CD14-positive monocyte (primary cell): ENCODE measurements around the gene OR6Y1. TPM values are rescaled to one million over a fixed set of nuclear protein-coding genes. Genes with fewer than 3 reads are reported as not detected.

ENCODE experiments used
- DNase-seq, 3 donors: peaks; one replicate each; pipeline ENCODE4 v3.0.0-alpha.2; 2011 to 2022
- H2AFZ ChIP-seq: 2 replicates; pipeline ENCODE4 v1.6.0; 2012; ENCODE audit warnings: mild to moderate bottlenecking, low read depth, low read length, inconsistent platforms; ENCODE audit not compliant: insufficient read depth, poor library complexity, severe bottlenecking
- H3K27ac ChIP-seq, 2 donors: 1 replicate in 1 of 2; 2 replicates in 1 of 2; pipeline ENCODE4 v1.5.1; 2012 to 2013; ENCODE audit warnings: low read length in 2 of 2, control low read depth in 1 of 2, inconsistent platforms in 1 of 2, low read depth in 1 of 2, mild to moderate bottlenecking in 1 of 2
- H3K27me3 ChIP-seq, 2 donors: one replicate each; pipeline versions ENCODE4 v1.6.0 to v1.6.1; 2011 to 2013; ENCODE audit warnings: low read length in 2 of 2; ENCODE audit not compliant: control insufficient read depth in 2 of 2, insufficient read depth in 2 of 2
- H3K36me3 ChIP-seq, 2 donors: replicated peaks in 1 of 2; 1 replicate in 1 of 2; 2 replicates in 1 of 2; pipeline versions ENCODE4 v1.5.1 to v1.6.1; 2012 to 2013; ENCODE audit warnings: low read length in 2 of 2, control low read depth in 1 of 2, inconsistent platforms in 1 of 2, mild to moderate bottlenecking in 1 of 2; ENCODE audit not compliant: insufficient read depth in 2 of 2, control insufficient read depth in 1 of 2
- H3K4me1 ChIP-seq, 2 donors: 1 replicate in 1 of 2; 2 replicates in 1 of 2; pipeline versions ENCODE4 v1.5.1 to v1.6.1; 2012 to 2013; ENCODE audit warnings: low read length in 2 of 2, control low read depth in 1 of 2, inconsistent platforms in 1 of 2, mild to moderate bottlenecking in 1 of 2, moderate library complexity in 1 of 2; ENCODE audit not compliant: insufficient read depth in 2 of 2, control insufficient read depth in 1 of 2
- H3K4me2 ChIP-seq: replicated peaks from 2 replicates; pipeline ENCODE3; 2012; ENCODE audit warnings: low read length, moderate library complexity, mild to moderate bottlenecking; ENCODE audit not compliant: poor library complexity, severe bottlenecking; ENCODE audit errors: extremely low read depth
- H3K4me3 ChIP-seq, 3 experiments: fragments of 200-600 bp in 1 of 3; sonication (generic) in 1 of 3; replicated peaks in 1 of 3; 1 replicate in 2 of 3; 2 replicates in 1 of 3; pipeline ENCODE4 v1.5.1; 2011 to 2013; ENCODE audit warnings: low read length in 3 of 3, mild to moderate bottlenecking in 3 of 3, control low read depth in 2 of 3, low read depth in 2 of 3, inconsistent platforms in 1 of 3, moderate library complexity in 1 of 3
- H3K79me2 ChIP-seq: 2 replicates; pipeline ENCODE4 v1.6.0; 2012; ENCODE audit warnings: mild to moderate bottlenecking, control low read depth, inconsistent platforms, low read length, moderate library complexity; ENCODE audit not compliant: insufficient read depth
- H3K9ac ChIP-seq: 2 replicates; pipeline ENCODE4 v1.6.0; 2017; ENCODE audit warnings: low read length, mild to moderate bottlenecking; ENCODE audit not compliant: insufficient read depth, poor library complexity, severe bottlenecking
- H3K9me3 ChIP-seq, 2 donors: replicated peaks in 1 of 2; 1 replicate in 1 of 2; 2 replicates in 1 of 2; pipeline versions ENCODE4 v1.5.1 to v1.6.1; 2012 to 2013; ENCODE audit warnings: low read length in 2 of 2, control low read depth in 1 of 2; ENCODE audit not compliant: control insufficient read depth in 1 of 2, insufficient read depth in 1 of 2
- H4K20me1 ChIP-seq: 2 replicates; pipeline ENCODE4 v1.6.0; 2012; ENCODE audit warnings: mild to moderate bottlenecking, low read length, control low read depth, moderate library complexity; ENCODE audit not compliant: insufficient read depth
- H3K27ac Mint-ChIP-seq, 7 donors: one replicate each; pipeline ENCODE4 v1.8.0; 2020; ENCODE audit warnings: mild to moderate bottlenecking in 7 of 7, mixed read lengths in 7 of 7, moderate library complexity in 6 of 7, inconsistent platforms in 2 of 7
- H3K27me3 Mint-ChIP-seq, 3 donors: one replicate each; pipeline ENCODE4 v1.8.0; 2021 to 2022; ENCODE audit warnings: low read depth in 3 of 3, mild to moderate bottlenecking in 3 of 3, mixed read lengths in 3 of 3, moderate library complexity in 3 of 3, inconsistent platforms in 1 of 3
- H3K36me3 Mint-ChIP-seq, 2 donors: one replicate each; pipeline ENCODE4 v1.8.0; 2020; ENCODE audit warnings: mixed read lengths in 2 of 2, inconsistent platforms in 1 of 2, mild to moderate bottlenecking in 1 of 2
- H3K4me1 Mint-ChIP-seq: one replicate; pipeline ENCODE4 v1.8.0; 2020; ENCODE audit warnings: mild to moderate bottlenecking, mixed read lengths
- H3K4me3 Mint-ChIP-seq, 2 donors: one replicate each; pipeline ENCODE4 v1.8.0; 2020; ENCODE audit warnings: mild to moderate bottlenecking in 2 of 2, mixed read lengths in 2 of 2, moderate library complexity in 1 of 2
- H3K9me3 Mint-ChIP-seq, 7 donors: one replicate each; pipeline ENCODE4 v1.8.0; 2020 to 2022; ENCODE audit warnings: mixed read lengths in 7 of 7, mild to moderate bottlenecking in 6 of 7, moderate library complexity in 6 of 7, inconsistent platforms in 2 of 7
- WGBS: methylation state at CpG from one replicate; pipeline ENCODE4 v1.1.5; 2013; ENCODE audit warnings: missing lambda C conversion rate; ENCODE audit not compliant: insufficient coverage; 5-methylcytosine and 5-hydroxymethylcytosine counted together
- intact Hi-C, 2 donors: fragments of 100-400 bp; cut with micrococcal nuclease; formaldehyde crosslinking; loops; one replicate each; pipeline versions ENCODE4 v1.15.0 to v1.15.1; 2023
- polyA plus RNA-seq, 3 donors: library from polyadenylated mRNA; depleted of rRNA in 1 of 3; unstranded in 2 of 3; stranded (reverse) in 1 of 3; fragments of 300-500 nt in 2 of 3; fragments of >200 nt in 1 of 3; fragmentation: Illumina TruSeq in 2 of 3; gene quantifications; 1 replicate in 2 of 3; 2 replicates in 1 of 3; pipeline ENCODE4 v1.2.3, GENCODE V29; 2012 to 2021
- TF ChIP-seq, protein P1 (sequence below): fragments of 200-600 bp; IDR thresholded peaks from one replicate; pipeline ENCODE4 v1.8.0; 2022; ENCODE audit warnings: antibody characterized with exemption, mild to moderate bottlenecking

The OR6Y1 gene
- polyA plus RNA-seq, 3 donors, result not detected

GRCh38 chr1:158559696-158560095 is 5.5 kb upstream of the OR6Y1 start:
- H3K27ac Mint-ChIP-seq, result no peak overlapping the region
- Histone ChIP-seq H3K4me2 (no peak overlapping the region), H3K9ac (no peak overlapping the region), H3K4me1 (peaks cover 9 to 11% of the 10 kb centered on the region in 2 donors), H3K79me2 (no peaks in the 10 kb centered on the region), H4K20me1 (no peaks in the 10 kb centered on the region), H3K4me3 (no peak overlapping the region), H3K36me3 (no peaks in the 10 kb centered on the region), H3K27ac (no peak overlapping the region), H3K9me3 (peaks cover 0 to 7% of the 10 kb centered on the region in 2 donors), H2AFZ (no peak overlapping the region), H3K27me3 (no peaks in the 10 kb centered on the region)
- peaks cover 0 to 2% (median 0%) of the 10 kb centered on the region in 3 donors for H3K27me3 Mint-ChIP-seq
- no peak for DNase-seq
- no CpG with 5 or more reads among the region's 1 CpG for WGBS
- TF ChIP-seq, protein P1, sequence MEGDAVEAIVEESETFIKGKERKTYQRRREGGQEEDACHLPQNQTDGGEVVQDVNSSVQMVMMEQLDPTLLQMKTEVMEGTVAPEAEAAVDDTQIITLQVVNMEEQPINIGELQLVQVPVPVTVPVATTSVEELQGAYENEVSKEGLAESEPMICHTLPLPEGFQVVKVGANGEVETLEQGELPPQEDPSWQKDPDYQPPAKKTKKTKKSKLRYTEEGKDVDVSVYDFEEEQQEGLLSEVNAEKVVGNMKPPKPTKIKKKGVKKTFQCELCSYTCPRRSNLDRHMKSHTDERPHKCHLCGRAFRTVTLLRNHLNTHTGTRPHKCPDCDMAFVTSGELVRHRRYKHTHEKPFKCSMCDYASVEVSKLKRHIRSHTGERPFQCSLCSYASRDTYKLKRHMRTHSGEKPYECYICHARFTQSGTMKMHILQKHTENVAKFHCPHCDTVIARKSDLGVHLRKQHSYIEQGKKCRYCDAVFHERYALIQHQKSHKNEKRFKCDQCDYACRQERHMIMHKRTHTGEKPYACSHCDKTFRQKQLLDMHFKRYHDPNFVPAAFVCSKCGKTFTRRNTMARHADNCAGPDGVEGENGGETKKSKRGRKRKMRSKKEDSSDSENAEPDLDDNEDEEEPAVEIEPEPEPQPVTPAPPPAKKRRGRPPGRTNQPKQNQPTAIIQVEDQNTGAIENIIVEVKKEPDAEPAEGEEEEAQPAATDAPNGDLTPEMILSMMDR, result no peak
- intact Hi-C loops, result no loop called here
- H3K4me1 Mint-ChIP-seq, result peaks cover 14% of the 10 kb centered on the region
- H3K9me3 Mint-ChIP-seq, result peaks cover 1 to 12% (median 6%) of the 10 kb centered on the region in 7 donors
- no peaks in the 10 kb centered on the region for H3K36me3 Mint-ChIP-seq
- H3K4me3 Mint-ChIP-seq, result no peak overlapping the region

- H2AFZ ChIP-seq, result no peak overlapping the region
- H3K27me3 ChIP-seq, result no peaks in the 10 kb centered on the region
- TF ChIP-seq, protein P1, result no peak
- Mint-ChIP-seq H3K9me3 (peaks cover 0 to 4% (median 0%) of the 10 kb centered on the region in 7 donors), H3K27ac (no peak overlapping the region), H3K4me1 (no peaks in the 10 kb centered on the region), H3K4me3 (no peak overlapping the region), H3K36me3 (no peaks in the 10 kb centered on the region), H3K27me3 (no peaks in the 10 kb centered on the region)
- no peaks in the 10 kb centered on the region for H4K20me1 ChIP-seq
- WGBS, result 100% methylated on average over 1 of the region's 1 CpG
- intact Hi-C loops, result no loop called here
- H3K27ac ChIP-seq, result no peak overlapping the region
- no peak overlapping the region for H3K4me2 ChIP-seq
- no peaks in the 10 kb centered on the region for H3K9me3 ChIP-seq
- no peaks in the 10 kb centered on the region for H3K79me2 ChIP-seq
- H3K4me3 ChIP-seq, result no peak overlapping the region
- no peak overlapping the region for H3K9ac ChIP-seq
- no peaks in the 10 kb centered on the region for H3K36me3 ChIP-seq
- DNase-seq, result no peak
- no peaks in the 10 kb centered on the region for H3K4me1 ChIP-seq
Observed at GRCh38 chr1:158552296-158552695, 1.9 kb downstream of the OR6Y1 start.
